ENCODE data around the gene RGS1. TPM values are rescaled to one million over a fixed set of nuclear protein-coding genes. Genes with fewer than 3 reads are reported as not detected.

RGS1 gene
- total RNA-seq, 1 donor from 2014 or later, result 145 TPM

DNA sequence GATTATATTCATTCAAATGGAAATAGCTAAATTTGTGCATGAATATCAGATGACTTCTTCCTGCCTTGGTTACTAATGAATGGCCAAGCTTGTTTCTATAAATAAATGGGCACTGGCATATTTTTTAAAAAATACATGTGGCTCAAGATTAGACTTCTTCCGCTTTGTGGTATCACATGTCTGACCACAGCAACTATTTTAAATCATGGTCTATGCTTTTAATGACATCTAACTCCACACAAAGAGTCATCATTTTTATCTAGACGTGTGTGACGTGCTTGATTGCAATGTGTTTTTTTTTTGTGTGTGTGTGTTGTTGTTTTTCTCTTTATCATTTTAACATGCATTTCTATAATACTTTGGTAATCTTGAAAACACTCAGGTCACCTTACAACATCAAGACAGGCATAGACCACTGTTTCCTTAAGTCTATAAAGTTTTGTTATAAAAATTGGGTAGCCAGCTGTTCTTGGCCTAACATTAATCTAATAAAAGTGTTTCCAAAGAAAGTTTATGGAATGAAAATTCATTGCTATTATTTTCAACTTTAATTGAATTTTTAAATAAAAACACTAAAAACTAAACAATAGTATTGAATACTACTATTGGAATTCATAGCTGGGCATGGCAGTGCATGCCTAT, 29.5 kb downstream of the RGS1 start:
- Histone ChIP-seq H3K36me3 (no peaks in the 10 kb centered on the region), H3K9me3 (no peaks in the 10 kb centered on the region), H3K4me3 (no peak overlapping the region), H3K27me3 (no peaks in the 10 kb centered on the region), H3K4me1 (no peaks in the 10 kb centered on the region), H3K27ac (no peak overlapping the region)
- TF ChIP-seq, protein P1, sequence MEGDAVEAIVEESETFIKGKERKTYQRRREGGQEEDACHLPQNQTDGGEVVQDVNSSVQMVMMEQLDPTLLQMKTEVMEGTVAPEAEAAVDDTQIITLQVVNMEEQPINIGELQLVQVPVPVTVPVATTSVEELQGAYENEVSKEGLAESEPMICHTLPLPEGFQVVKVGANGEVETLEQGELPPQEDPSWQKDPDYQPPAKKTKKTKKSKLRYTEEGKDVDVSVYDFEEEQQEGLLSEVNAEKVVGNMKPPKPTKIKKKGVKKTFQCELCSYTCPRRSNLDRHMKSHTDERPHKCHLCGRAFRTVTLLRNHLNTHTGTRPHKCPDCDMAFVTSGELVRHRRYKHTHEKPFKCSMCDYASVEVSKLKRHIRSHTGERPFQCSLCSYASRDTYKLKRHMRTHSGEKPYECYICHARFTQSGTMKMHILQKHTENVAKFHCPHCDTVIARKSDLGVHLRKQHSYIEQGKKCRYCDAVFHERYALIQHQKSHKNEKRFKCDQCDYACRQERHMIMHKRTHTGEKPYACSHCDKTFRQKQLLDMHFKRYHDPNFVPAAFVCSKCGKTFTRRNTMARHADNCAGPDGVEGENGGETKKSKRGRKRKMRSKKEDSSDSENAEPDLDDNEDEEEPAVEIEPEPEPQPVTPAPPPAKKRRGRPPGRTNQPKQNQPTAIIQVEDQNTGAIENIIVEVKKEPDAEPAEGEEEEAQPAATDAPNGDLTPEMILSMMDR (IDR thresholded peaks at IDR 0.05), result no peak
- no peak for TF ChIP-seq POLR2AphosphoS5 (IDR thresholded peaks at IDR 0.05; ENCODE audit: insufficient read depth in 1 of 2, low read depth in 1 of 2)
- TF ChIP-seq POLR2A (IDR thresholded peaks at IDR 0.05), result no peak
- intact Hi-C loops (cut with DNase I), result no loop called here
- no peak for DNase-seq (ENCODE audit: extremely low spot score in 2 of 2)

DNA sequence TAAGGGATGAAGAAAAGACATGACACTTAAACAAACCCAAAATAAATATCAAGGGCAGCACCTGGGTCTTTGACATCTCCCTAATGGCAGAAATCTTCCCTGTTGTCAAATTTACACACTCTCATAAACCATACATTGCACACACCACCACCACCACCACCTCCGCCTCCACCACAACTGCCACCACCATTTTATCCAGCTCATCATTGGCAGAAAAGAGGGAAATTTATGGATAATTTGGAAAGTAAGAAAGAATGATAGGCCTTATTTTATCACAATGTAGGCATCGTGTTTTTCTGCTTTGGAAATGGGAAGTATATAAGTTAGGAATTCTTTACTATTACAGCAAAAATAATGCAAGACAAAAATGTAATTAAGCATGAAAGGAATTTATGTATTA, 33.1 kb downstream of the RGS1 start:
- no peak for DNase-seq (ENCODE audit: extremely low spot score in 2 of 2)
- TF ChIP-seq POLR2AphosphoS5 (IDR thresholded peaks at IDR 0.05; ENCODE audit: insufficient read depth in 1 of 2, low read depth in 1 of 2) (no peak), POLR2A (IDR thresholded peaks at IDR 0.05) (no peak)
- Histone ChIP-seq H3K4me3 (no peak overlapping the region), H3K27me3 (no peaks in the 10 kb centered on the region), H3K36me3 (no peaks in the 10 kb centered on the region), H3K9me3 (no peaks in the 10 kb centered on the region), H3K27ac (no peak overlapping the region), H3K4me1 (no peaks in the 10 kb centered on the region)
- intact Hi-C loops (cut with DNase I), result no loop called here

DNA sequence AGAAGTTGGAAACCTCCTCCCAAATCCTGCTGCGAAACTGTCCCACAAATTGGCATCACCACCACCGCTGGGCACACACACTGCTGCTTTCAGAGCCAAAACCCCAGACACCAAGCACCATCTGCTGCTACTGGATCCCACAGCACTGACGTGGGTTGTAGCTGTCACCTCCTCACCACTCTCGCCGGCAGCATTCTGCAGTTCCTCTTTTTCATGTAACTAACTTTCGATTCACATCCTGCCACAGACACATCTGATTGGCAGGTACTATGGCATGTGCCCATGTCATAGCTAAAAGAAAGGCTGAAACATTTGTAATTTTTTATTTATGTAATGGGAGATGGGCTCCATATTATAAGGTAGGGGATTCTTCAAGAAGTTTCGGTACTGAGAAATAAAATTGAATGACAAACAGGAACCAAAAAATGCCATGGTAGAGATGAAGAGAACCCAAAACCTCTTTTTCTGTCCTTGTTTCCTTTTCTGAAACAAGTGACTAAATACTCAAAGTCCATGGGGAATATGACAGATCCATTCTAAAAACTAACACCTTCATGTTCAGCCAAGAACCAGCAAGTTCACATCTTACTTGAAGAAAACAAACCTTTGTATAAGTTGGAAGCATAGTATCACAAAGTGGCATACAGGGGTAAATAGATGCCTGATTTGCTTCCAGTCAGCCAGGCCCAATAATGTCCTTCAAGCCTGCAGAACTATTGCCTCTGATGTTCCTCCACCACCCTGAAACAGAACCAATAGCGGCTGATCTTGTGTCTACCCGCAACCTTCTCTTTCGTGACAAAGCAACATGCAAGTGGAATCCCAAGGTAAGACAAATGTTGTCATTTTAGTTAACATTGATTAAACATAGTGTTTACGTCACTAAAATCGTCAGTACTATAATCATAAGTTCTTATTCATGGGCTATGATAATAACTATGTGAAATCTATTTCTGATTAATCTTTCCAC, 33.8 kb downstream of the RGS1 start:
- Histone ChIP-seq H3K36me3 (no peaks in the 10 kb centered on the region), H3K9me3 (no peaks in the 10 kb centered on the region), H3K27ac (no peak overlapping the region), H3K4me3 (no peak overlapping the region), H3K27me3 (no peaks in the 10 kb centered on the region), H3K4me1 (no peaks in the 10 kb centered on the region)
- intact Hi-C loops (cut with DNase I), result no loop called here
- DNase-seq (ENCODE audit: extremely low spot score in 2 of 2), result no peak
- TF ChIP-seq, protein P1 (IDR thresholded peaks at IDR 0.05), result no peak
- TF ChIP-seq POLR2AphosphoS5 (IDR thresholded peaks at IDR 0.05; ENCODE audit: insufficient read depth in 1 of 2, low read depth in 1 of 2) (peak in 1 of 2 donors; percentile 26), POLR2A (IDR thresholded peaks at IDR 0.05) (no peak)

DNA sequence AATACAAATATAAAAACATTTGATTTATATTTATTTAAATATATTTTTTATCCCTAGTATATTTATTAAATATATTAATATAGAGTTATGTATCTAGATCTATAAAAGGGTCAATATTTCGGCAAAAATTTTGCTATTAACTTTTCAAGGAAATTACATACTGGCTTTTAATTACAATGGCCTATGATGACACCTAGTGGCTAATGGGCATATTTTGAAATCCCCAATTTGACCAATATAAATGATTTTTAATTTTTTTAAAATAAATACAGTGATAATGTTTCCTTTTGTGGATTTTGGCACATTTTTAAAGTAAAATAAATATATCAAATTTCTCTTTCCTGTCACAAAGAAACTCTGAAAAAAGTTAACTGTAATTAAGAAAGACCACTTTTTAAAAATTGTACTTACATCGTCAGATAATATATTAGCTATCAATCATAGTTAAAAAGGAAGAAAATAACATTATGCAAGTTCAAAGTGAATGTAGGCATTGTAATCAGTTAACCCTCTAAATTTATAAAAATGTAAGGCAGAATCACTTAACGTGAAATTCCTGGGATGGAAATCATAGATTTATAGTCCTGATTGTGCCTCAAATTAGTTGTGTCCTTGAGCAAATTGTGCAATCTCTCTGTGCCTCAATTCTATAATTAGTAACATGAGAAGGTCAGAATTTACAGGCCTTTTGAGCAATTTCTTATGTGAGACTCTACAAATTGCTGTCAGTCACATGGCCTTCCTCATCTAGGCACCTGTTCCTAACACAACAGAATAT, 34.7 kb downstream of the RGS1 start:
- Histone ChIP-seq H3K36me3 (no peaks in the 10 kb centered on the region), H3K4me3 (no peak overlapping the region), H3K27ac (no peak overlapping the region), H3K4me1 (no peaks in the 10 kb centered on the region), H3K9me3 (no peaks in the 10 kb centered on the region), H3K27me3 (no peaks in the 10 kb centered on the region)
- TF ChIP-seq POLR2AphosphoS5 (IDR thresholded peaks at IDR 0.05; ENCODE audit: insufficient read depth in 1 of 2, low read depth in 1 of 2), result no peak
- TF ChIP-seq, protein P1 (IDR thresholded peaks at IDR 0.05), result peak in 2 of 3 experiments; percentile 14 to 49
- intact Hi-C loops (cut with DNase I), result no loop called here
- no peak for DNase-seq (ENCODE audit: extremely low spot score in 2 of 2)

DNA sequence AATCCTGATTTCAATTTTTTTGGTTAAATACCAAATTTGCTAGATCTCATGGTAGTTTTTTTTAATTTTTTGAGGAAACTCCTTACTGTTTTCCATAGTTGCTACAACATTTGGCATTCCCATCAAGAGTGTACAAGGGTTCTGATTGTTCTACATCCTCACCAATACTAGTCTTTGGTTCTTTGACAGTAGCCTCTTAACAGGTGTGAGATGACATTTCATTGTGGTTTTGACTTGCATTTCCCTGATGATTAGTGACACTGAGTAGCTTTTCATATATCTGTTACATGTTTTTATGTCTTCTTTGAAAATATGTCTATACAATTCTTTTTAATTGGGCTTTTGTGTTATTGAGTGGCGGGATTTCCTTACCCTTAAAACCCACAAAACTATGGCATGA, 39.5 kb downstream of the RGS1 start:
- no peak for TF ChIP-seq POLR2AphosphoS5 (IDR thresholded peaks at IDR 0.05; ENCODE audit: insufficient read depth in 1 of 2, low read depth in 1 of 2)
- TF ChIP-seq, protein P1 (IDR thresholded peaks at IDR 0.05), result no peak
- TF ChIP-seq POLR2A (IDR thresholded peaks at IDR 0.05), result no peak
- H3K9me3 ChIP-seq, result no peaks in the 10 kb centered on the region
- no peaks in the 10 kb centered on the region for H3K4me1 ChIP-seq
- H3K27me3 ChIP-seq, result no peaks in the 10 kb centered on the region
- no peaks in the 10 kb centered on the region for H3K36me3 ChIP-seq
- intact Hi-C loops (cut with DNase I), result no loop called here
- no peak overlapping the region for H3K27ac ChIP-seq
- DNase-seq (ENCODE audit: extremely low spot score in 2 of 2), result no peak
- H3K4me3 ChIP-seq, result no peak overlapping the region

Measured in vagina (tissue), 2 donors.